ENCODE measurements around the gene CHRNA7. TPM values are rescaled to one million over a fixed set of nuclear protein-coding genes. Genes with fewer than 3 reads are reported as not detected.

CHRNA7 gene
- total and polyA plus RNA-seq, 2 donors, result 2.0 to 3.8 TPM

DNA sequence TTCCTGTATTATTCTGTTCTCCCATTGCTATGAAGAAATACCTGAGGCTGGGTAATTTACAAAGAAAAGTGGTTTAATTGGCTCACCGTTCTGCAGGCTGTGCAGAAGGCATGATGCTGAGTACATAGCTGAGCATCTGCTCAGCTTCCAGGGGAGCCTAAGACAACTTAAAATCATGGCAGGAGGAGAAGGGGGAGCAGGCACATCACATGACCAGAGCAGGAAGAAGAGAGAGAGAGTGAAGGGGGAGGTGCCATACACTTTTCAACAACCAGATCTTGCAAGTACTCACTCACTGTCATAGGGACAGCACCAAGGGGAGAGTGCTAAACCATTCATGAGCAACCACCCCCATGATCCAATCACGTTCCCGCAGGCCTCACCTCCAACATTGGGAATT is 188.4 kb downstream of the CHRNA7 start:
- WGBS, result 31% methylated on average over 3 of the region's 3 CpGs

More for the DNA sequence above, 188.4 kb downstream of the CHRNA7 start:
- DNase-seq (ENCODE audit: extremely low spot score), result no peak
- Histone ChIP-seq H3K27ac (ENCODE audit: low read depth) (no peak overlapping the region), H3K4me3 (ENCODE audit: low read depth, low read length) (no peak overlapping the region), H3K36me3 (ENCODE audit: insufficient read depth) (no peaks in the 10 kb centered on the region), H3K4me1 (ENCODE audit: insufficient read depth) (no peaks in the 10 kb centered on the region)

Small RNAs within 50 kb of the gene (small RNA-seq; reads per million reads assigned to genes)
- not detected for gene RF00019

Other genes starting within 250 kb of the CHRNA7 start
- gene OTUD7A, start 159.8 kb upstream of the CHRNA7 start, total RNA-seq, result 1.5 TPM
- gene OTUD7A, start 159.8 kb upstream of the CHRNA7 start, polyA plus RNA-seq, result 2.1 TPM

Measured in urinary bladder (tissue), 4 donors.